ENCODE data around the gene VTI1A.

VTI1A gene

DNA sequence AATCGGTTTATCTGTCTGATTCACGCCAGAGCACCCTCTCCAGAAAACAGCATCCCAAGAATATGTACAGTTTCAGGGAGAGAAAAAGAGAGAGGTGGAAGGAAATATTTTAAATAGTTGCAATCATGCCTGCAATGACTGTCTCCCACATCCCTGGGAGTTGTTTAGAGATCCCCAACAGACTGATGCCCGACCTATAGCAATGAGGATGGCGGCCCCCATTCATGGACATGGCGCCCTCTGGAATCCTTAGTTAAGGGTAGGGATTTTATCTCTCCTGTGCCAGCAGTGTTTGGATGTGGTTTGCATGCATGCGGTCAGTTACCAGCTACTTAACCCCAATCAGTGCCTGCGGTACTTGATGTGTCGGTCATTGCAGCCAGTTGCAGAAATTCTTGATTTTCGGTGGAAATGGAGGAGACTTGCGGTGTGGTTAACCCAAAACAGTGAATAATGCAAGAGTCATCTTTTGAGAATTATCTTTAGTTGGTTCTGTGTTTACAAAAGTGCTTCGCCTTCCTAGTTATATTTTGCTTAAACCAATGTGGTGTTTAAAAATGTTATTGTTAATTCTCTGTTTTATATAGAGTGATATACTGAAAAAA, 317.0 kb downstream of the VTI1A start:
- no peak overlapping the region for H3K4me2 ChIP-seq (ENCODE audit: low read depth, low read length, poor library complexity, severe bottlenecking)
- H3K27me3 ChIP-seq (ENCODE audit: insufficient read depth, low read length, poor library complexity, severe bottlenecking): no peaks in the 10 kb centered on the region
- H3K9me2 ChIP-seq (replicated peaks; ENCODE audit: low read depth, low read length): no peaks in the 10 kb centered on the region
- H3K79me2 ChIP-seq (ENCODE audit: insufficient read depth, low read length): no peaks in the 10 kb centered on the region
- H2AFZ ChIP-seq (ENCODE audit: low read length): no peak overlapping the region
- no peak overlapping the region for H3K4me3 ChIP-seq (ENCODE audit: low read length, poor library complexity, severe bottlenecking)
- TF ChIP-seq EZH2phosphoT487 (IDR thresholded peaks at IDR 0.05; ENCODE audit: borderline replicate concordance) (no peak), CTCF (conservative IDR thresholded peaks at IDR 0.05; ENCODE audit: low read length) (no peak)
- no peaks in the 10 kb centered on the region for H3K4me1 ChIP-seq (ENCODE audit: insufficient read depth, low read length, poor library complexity, severe bottlenecking)
- H3F3A ChIP-seq (ENCODE audit: low read depth): no peaks in the 10 kb centered on the region
- no peak overlapping the region for H3K9ac ChIP-seq (ENCODE audit: low read depth, low read length, poor library complexity, severe bottlenecking)
- H3K9me3 ChIP-seq (ENCODE audit: insufficient read depth, low read depth, low read length): no peaks in the 10 kb centered on the region
- H4K20me1 ChIP-seq (ENCODE audit: insufficient read depth, low read length, poor library complexity, severe bottlenecking): no peaks in the 10 kb centered on the region
- H3K36me3 ChIP-seq (ENCODE audit: insufficient read depth, low read length): no peaks in the 10 kb centered on the region

DNA sequence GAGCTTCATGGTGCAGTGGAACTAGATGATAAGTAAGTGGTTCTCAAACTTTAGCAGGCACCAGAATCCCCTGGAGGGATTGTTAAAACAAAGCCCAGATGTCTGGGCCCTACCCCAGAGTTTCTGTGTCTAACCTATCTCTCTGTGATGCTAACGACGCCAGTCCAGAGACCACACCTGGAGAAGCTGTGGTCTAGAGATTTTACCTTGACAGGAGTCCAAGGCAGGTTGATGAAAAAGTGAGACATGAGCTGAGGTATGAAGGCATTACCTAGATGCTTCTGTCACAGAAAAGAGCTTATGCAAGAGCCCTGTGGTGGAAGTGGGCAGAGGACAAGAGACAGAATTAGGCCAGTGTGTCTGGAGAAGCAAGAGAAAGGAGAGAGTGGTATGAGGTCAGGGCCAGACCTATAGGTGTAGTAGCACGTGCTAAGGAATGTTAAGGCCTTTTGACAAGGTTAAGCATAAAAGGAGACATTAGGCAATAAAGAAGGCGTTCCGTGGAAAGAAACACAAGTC, 318.8 kb downstream of the VTI1A start:
- no peaks in the 10 kb centered on the region for H3K9me2 ChIP-seq (replicated peaks; ENCODE audit: low read depth, low read length)
- H3K4me3 ChIP-seq (ENCODE audit: low read length, poor library complexity, severe bottlenecking): no peak overlapping the region
- H3K36me3 ChIP-seq (ENCODE audit: insufficient read depth, low read length): no peaks in the 10 kb centered on the region
- H3K4me2 ChIP-seq (ENCODE audit: low read depth, low read length, poor library complexity, severe bottlenecking): no peak overlapping the region
- H3K27me3 ChIP-seq (ENCODE audit: insufficient read depth, low read length, poor library complexity, severe bottlenecking): no peaks in the 10 kb centered on the region
- H4K20me1 ChIP-seq (ENCODE audit: insufficient read depth, low read length, poor library complexity, severe bottlenecking): no peaks in the 10 kb centered on the region
- H3K79me2 ChIP-seq (ENCODE audit: insufficient read depth, low read length): no peaks in the 10 kb centered on the region
- H3K4me1 ChIP-seq (ENCODE audit: insufficient read depth, low read length, poor library complexity, severe bottlenecking): no peaks in the 10 kb centered on the region
- TF ChIP-seq EZH2phosphoT487 (IDR thresholded peaks at IDR 0.05; ENCODE audit: borderline replicate concordance) (no peak), CTCF (conservative IDR thresholded peaks at IDR 0.05; ENCODE audit: low read length) (no peak)
- no peaks in the 10 kb centered on the region for H3K9me3 ChIP-seq (ENCODE audit: insufficient read depth, low read depth, low read length)
- H2AFZ ChIP-seq (ENCODE audit: low read length): no peak overlapping the region
- no peaks in the 10 kb centered on the region for H3F3A ChIP-seq (ENCODE audit: low read depth)
- no peak overlapping the region for H3K9ac ChIP-seq (ENCODE audit: low read depth, low read length, poor library complexity, severe bottlenecking)

GRCh38 chr10:112766636-112767035, 319.6 kb downstream of the VTI1A start:
- Histone ChIP-seq H3K27me3 (ENCODE audit: insufficient read depth, low read length, poor library complexity, severe bottlenecking) (no peaks in the 10 kb centered on the region), H3F3A (ENCODE audit: low read depth) (no peaks in the 10 kb centered on the region), H3K9me2 (replicated peaks; ENCODE audit: low read depth, low read length) (no peaks in the 10 kb centered on the region), H3K79me2 (ENCODE audit: insufficient read depth, low read length) (no peaks in the 10 kb centered on the region), H3K36me3 (ENCODE audit: insufficient read depth, low read length) (no peaks in the 10 kb centered on the region), H3K9ac (ENCODE audit: low read depth, low read length, poor library complexity, severe bottlenecking) (no peak overlapping the region), H3K4me1 (ENCODE audit: insufficient read depth, low read length, poor library complexity, severe bottlenecking) (no peaks in the 10 kb centered on the region), H2AFZ (ENCODE audit: low read length) (no peak overlapping the region), H3K4me3 (ENCODE audit: low read length, poor library complexity, severe bottlenecking) (no peak overlapping the region), H3K4me2 (ENCODE audit: low read depth, low read length, poor library complexity, severe bottlenecking) (no peak overlapping the region), H3K9me3 (ENCODE audit: insufficient read depth, low read depth, low read length) (no peaks in the 10 kb centered on the region), H4K20me1 (ENCODE audit: insufficient read depth, low read length, poor library complexity, severe bottlenecking) (no peaks in the 10 kb centered on the region)
- TF ChIP-seq CTCF (conservative IDR thresholded peaks at IDR 0.05; ENCODE audit: low read length) (no peak), EZH2phosphoT487 (IDR thresholded peaks at IDR 0.05; ENCODE audit: borderline replicate concordance) (no peak)

All from Loucy (cell line).